Gastrocnemius medialis (tissue), 4 donors: ENCODE data around the gene CHRNA9.

Experiments used
- CTCF ChIP-seq, 5 experiments: fragments of 450-650 bp in 3 of 5; fragments of 200-600 bp in 2 of 5; sonication (generic) in 2 of 5; IDR thresholded peaks in 4 of 5; conservative IDR thresholded peaks in 1 of 5; 1 replicate in 4 of 5; 2 replicates in 1 of 5; pipeline ENCODE4 v1.5.1; 2016 to 2019; ENCODE audit warnings: antibody characterized with exemption in 5 of 5, mild to moderate bottlenecking in 3 of 5, moderate library complexity in 3 of 5
- POLR2A ChIP-seq, 2 donors: fragments of 450-650 bp; IDR thresholded peaks; one replicate each; pipeline ENCODE4 v1.6.1; 2017; ENCODE audit warnings: antibody characterized with exemption in 2 of 2, mild to moderate bottlenecking in 2 of 2, moderate library complexity in 2 of 2

- TF ChIP-seq CTCF (IDR thresholded peaks at IDR 0.05 in 4 of 5, conservative IDR thresholded peaks at IDR 0.05 in 1 of 5) (no peak), POLR2A (IDR thresholded peaks at IDR 0.05) (no peak)
Measured at GRCh38 chr4:40380647-40381046, 45.5 kb downstream of the CHRNA9 start.
